Endometrial microvascular endothelial cells (primary cell): ENCODE results near the gene CACNA1H. TPM values are rescaled to one million over a fixed set of nuclear protein-coding genes. Genes with fewer than 3 reads are reported as not detected.
"Not testable (repeated sequence)": the region's sequence is repeated elsewhere in the genome, so short reads cannot be mapped to it uniquely, and the experiment has no call there.

ENCODE experiments used
- in situ Hi-C: cut with HindIII; loops from 2 replicates; pipeline ENCODE4 v1.10.0; 2017; ENCODE audit warnings: low sequenced_read_pairs, low pct_unique_long_range_greater_than_20kb; ENCODE audit errors: inconsistent ontology term
- total RNA-seq: library from RNA; depleted of rRNA; stranded (reverse); fragments of >200 nt; gene quantifications from one replicate; pipeline ENCODE4 v1.2.3, GENCODE V29; 2015; ENCODE audit errors: inconsistent ontology term

Gene CACNA1H
- total RNA-seq, 1 donor from 2014 or later = 0.09 TPM

- in situ Hi-C loops = no loop called here
Observed at GRCh38 chr16:1215574-1216295, 62.8 kb downstream of the CACNA1H start.

- in situ Hi-C loops = no loop called here
Observed at GRCh38 chr16:1216296-1216619, 63.4 kb downstream of the CACNA1H start.

- in situ Hi-C loops = no loop called here
Observed at GRCh38 chr16:1216681-1217400, 63.9 kb downstream of the CACNA1H start.

- in situ Hi-C loops = no loop called here
Observed at GRCh38 chr16:1217526-1217925, 64.6 kb downstream of the CACNA1H start.

- in situ Hi-C loops = no loop called here
Observed at GRCh38 chr16:1218061-1218929, 65.4 kb downstream of the CACNA1H start.

GRCh38 chr16:1218930-1219611, 66.2 kb downstream of the CACNA1H start:
- in situ Hi-C loops = no loop called here

GRCh38 chr16:1220098-1220728, 67.3 kb downstream of the CACNA1H start:
- in situ Hi-C loops = no loop called here

GRCh38 chr16:1220841-1221627, 68.1 kb downstream of the CACNA1H start:
- in situ Hi-C loops = no loop called here

- in situ Hi-C loops = no loop called here
Observed at GRCh38 chr16:1221628-1222552, 69.0 kb downstream of the CACNA1H start.

GRCh38 chr16:1222553-1223354, 69.8 kb downstream of the CACNA1H start:
- in situ Hi-C loops = no loop called here

GRCh38 chr16:1223355-1224214, 70.7 kb downstream of the CACNA1H start:
- in situ Hi-C loops = no loop called here

GRCh38 chr16:1224558-1224957, 71.7 kb downstream of the CACNA1H start:
- in situ Hi-C loops = no loop called here

- in situ Hi-C loops = no loop called here
Observed at GRCh38 chr16:1225051-1225451, 72.1 kb downstream of the CACNA1H start, which contains the start of gene TPSG1. Gene TPSG1, minus strand, starts transcription at chr16:1225268. Its CDS starts 16 bp downstream, at chr16:1225252.

GRCh38 chr16:1225728-1226311, 72.9 kb downstream of the CACNA1H start:
- in situ Hi-C loops = not testable (repeated sequence)

GRCh38 chr16:1226692-1227091, 73.8 kb downstream of the CACNA1H start:
- in situ Hi-C loops = not testable (repeated sequence)
